ENCODE data around the gene URB1. TPM values are rescaled to one million over a fixed set of nuclear protein-coding genes. Genes with fewer than 3 reads are reported as not detected.

The URB1 gene
- total RNA-seq, 1 experiment from 2014 or later: 18.1 TPM

DNA sequence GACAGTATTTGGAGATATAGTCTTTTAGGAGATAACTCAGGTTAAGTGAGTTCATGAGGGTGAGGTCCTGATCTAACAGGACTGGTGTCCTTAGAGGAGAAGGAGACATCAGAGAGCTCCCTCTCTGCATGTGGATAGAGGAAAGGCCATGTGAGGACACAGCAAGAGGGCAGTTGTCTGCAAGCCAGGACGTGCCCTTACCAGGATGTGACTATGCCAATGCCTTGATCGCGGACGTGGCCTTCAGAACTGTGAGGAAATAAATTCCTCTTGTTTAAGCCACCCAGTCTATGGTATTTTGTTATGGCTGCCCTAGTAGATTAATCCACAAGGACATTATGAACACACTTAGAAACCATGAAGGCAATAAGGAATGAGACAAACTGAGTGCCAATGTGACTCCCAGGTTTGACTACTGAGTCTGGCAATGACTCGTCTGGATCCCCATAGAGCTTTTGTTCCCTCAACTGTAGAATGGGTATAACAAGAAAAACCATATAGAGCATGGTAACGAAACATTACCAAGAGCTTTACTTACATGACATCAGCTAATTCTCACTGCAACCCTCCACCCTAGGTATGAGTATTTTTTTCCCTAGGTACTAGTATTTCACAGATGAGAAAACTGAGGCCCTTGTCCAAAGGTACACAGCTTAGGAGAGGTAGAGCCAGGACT lies 6.5 kb downstream of the URB1 start:
- H3K9me3 ChIP-seq (ENCODE audit: control insufficient read depth, insufficient read depth, low read depth, low read length): no peaks in the 10 kb centered on the region
- H3K4me3 ChIP-seq (ENCODE audit: low read depth in 2 of 2, low read length in 2 of 2): no peak overlapping the region
- no peaks in the 10 kb centered on the region for H3K27me3 ChIP-seq (ENCODE audit: control insufficient read depth, insufficient read depth, low read length)
- ChIA-PET POLR2A (no interaction called here), CTCF (no interaction called here)
- ATAC-seq (no peak), DNase-seq (ENCODE audit: low read depth, low spot score) (no peak)
- peaks cover 8% of the 10 kb centered on the region for H3K4me1 ChIP-seq (ENCODE audit: control insufficient read depth, insufficient read depth, low read length)
- intact Hi-C loops (cut with micrococcal nuclease; ENCODE audit: unreplicated experiment): no loop called here
- in situ Hi-C loops (cut with HindIII; ENCODE audit: low pct_unique_long_range_greater_than_20kb, low sequenced_read_pairs): no loop called here
- peaks cover 9% of the 10 kb centered on the region for H3K36me3 ChIP-seq (ENCODE audit: control insufficient read depth, insufficient read depth, low read length)
- BruUV-seq (replicated peaks): no TSS peak
- TF ChIP-seq, protein P1, sequence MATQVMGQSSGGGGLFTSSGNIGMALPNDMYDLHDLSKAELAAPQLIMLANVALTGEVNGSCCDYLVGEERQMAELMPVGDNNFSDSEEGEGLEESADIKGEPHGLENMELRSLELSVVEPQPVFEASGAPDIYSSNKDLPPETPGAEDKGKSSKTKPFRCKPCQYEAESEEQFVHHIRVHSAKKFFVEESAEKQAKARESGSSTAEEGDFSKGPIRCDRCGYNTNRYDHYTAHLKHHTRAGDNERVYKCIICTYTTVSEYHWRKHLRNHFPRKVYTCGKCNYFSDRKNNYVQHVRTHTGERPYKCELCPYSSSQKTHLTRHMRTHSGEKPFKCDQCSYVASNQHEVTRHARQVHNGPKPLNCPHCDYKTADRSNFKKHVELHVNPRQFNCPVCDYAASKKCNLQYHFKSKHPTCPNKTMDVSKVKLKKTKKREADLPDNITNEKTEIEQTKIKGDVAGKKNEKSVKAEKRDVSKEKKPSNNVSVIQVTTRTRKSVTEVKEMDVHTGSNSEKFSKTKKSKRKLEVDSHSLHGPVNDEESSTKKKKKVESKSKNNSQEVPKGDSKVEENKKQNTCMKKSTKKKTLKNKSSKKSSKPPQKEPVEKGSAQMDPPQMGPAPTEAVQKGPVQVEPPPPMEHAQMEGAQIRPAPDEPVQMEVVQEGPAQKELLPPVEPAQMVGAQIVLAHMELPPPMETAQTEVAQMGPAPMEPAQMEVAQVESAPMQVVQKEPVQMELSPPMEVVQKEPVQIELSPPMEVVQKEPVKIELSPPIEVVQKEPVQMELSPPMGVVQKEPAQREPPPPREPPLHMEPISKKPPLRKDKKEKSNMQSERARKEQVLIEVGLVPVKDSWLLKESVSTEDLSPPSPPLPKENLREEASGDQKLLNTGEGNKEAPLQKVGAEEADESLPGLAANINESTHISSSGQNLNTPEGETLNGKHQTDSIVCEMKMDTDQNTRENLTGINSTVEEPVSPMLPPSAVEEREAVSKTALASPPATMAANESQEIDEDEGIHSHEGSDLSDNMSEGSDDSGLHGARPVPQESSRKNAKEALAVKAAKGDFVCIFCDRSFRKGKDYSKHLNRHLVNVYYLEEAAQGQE (IDR thresholded peaks at IDR 0.05; ENCODE audit: insufficient read depth in 1 of 2, low read depth in 2 of 2, low read length in 1 of 2): no peak
- TF ChIP-seq, protein P2, sequence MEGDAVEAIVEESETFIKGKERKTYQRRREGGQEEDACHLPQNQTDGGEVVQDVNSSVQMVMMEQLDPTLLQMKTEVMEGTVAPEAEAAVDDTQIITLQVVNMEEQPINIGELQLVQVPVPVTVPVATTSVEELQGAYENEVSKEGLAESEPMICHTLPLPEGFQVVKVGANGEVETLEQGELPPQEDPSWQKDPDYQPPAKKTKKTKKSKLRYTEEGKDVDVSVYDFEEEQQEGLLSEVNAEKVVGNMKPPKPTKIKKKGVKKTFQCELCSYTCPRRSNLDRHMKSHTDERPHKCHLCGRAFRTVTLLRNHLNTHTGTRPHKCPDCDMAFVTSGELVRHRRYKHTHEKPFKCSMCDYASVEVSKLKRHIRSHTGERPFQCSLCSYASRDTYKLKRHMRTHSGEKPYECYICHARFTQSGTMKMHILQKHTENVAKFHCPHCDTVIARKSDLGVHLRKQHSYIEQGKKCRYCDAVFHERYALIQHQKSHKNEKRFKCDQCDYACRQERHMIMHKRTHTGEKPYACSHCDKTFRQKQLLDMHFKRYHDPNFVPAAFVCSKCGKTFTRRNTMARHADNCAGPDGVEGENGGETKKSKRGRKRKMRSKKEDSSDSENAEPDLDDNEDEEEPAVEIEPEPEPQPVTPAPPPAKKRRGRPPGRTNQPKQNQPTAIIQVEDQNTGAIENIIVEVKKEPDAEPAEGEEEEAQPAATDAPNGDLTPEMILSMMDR (IDR thresholded peaks at IDR 0.05): no peak
- no peak for TF ChIP-seq POLR2AphosphoS5 (IDR thresholded peaks at IDR 0.05; ENCODE audit: low read depth, low read length)
- TF ChIP-seq TCF7L2 (IDR thresholded peaks at IDR 0.05; ENCODE audit: low read depth, low read length): no peak
- no peak for TF ChIP-seq SIN3A (IDR thresholded peaks at IDR 0.05; ENCODE audit: borderline replicate concordance, insufficient read depth, low read depth, low read length)
- no peak overlapping the region for H3K27ac ChIP-seq (ENCODE audit: low read length)

DNA sequence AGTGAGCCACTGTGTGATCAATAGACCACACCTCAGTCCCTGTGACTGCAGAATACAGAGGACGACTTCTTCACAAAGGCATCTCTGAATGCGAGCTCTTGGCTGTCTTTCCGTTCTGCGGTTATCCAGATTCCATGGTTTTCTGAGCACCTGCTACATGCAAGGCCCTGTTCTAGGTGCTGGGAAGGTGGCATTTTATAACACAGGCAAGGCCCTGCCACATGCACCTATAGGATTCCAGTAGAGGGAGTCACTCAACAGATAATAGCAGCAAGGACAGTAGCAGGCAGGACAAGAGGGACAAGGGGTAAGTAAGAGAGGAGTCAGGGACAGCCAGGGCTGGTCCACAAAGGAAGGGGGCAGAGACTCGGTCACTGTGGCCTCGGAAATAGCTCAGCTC lies 9.0 kb downstream of the URB1 start:
- ATAC-seq (no peak), DNase-seq (ENCODE audit: low read depth, low spot score) (no peak)
- no peaks in the 10 kb centered on the region for H3K9me3 ChIP-seq (ENCODE audit: control insufficient read depth, insufficient read depth, low read depth, low read length)
- intact Hi-C loops (cut with micrococcal nuclease; ENCODE audit: unreplicated experiment) (no loop called here), in situ Hi-C loops (cut with HindIII; ENCODE audit: low pct_unique_long_range_greater_than_20kb, low sequenced_read_pairs) (no loop called here)
- peaks cover 6% of the 10 kb centered on the region for H3K4me1 ChIP-seq (ENCODE audit: control insufficient read depth, insufficient read depth, low read length)
- POLR2A ChIA-PET: no interaction called here
- no peak for TF ChIP-seq TCF7L2 (IDR thresholded peaks at IDR 0.05; ENCODE audit: low read depth, low read length)
- TF ChIP-seq, protein P1 (IDR thresholded peaks at IDR 0.05; ENCODE audit: insufficient read depth in 1 of 2, low read depth in 2 of 2, low read length in 1 of 2): no peak
- TF ChIP-seq, protein P2 (IDR thresholded peaks at IDR 0.05): no peak
- H3K36me3 ChIP-seq (ENCODE audit: control insufficient read depth, insufficient read depth, low read length): peaks cover 15% of the 10 kb centered on the region
- no TSS peak for BruUV-seq (replicated peaks)
- CTCF ChIA-PET: interaction anchor here (0.5 kb wide), 1 partner anchor 254 kb away, joined by 4 read pairs; no protein-coding TSS in a partner anchor
- H3K27ac ChIP-seq (ENCODE audit: low read length): no peak overlapping the region
- H3K4me3 ChIP-seq (ENCODE audit: low read depth in 2 of 2, low read length in 2 of 2): no peak overlapping the region
- no peaks in the 10 kb centered on the region for H3K27me3 ChIP-seq (ENCODE audit: control insufficient read depth, insufficient read depth, low read length)
